Measurements from ENCODE around the gene ZYG11A.
"Not testable (repeated sequence)": the region's sequence is repeated elsewhere in the genome, so short reads cannot be mapped to it uniquely, and the experiment has no call there.

The ZYG11A gene

DNA sequence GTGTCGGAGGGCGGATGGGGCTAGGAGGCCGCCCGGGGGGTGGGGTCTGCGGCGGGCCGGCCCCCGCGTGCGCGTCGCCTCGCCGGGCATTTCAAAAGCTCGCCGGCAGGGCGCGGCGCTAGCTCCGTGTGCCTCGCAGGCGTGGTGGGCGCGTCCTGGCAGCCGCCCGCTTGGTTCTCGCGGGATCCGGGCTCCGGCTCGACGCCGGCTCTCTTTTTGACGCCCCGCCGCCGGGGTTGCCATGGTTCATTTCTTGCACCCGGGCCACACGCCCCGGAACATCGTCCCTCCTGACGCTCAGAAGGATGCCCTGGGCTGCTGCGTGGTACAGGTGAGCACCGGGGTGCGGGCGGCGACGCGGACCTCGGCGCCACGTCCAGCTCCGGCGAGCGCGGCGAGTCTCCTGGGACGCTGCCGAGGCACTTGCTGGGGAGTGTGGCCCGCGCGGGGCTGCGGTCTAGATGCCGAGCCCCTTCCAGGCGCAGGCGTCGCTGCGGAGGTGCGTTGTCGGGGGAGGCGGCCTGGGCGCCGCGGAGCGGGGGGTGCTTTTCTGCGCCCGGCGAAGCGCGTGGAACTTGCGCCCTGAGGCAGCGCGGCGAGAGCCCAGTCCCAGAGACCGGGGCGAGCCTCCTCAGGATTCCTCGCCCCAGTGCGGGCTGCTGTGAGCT is at the start of gene ZYG11A:
Gene ZYG11A, plus strand, starts transcription at position 118 of the 668 bp plus-strand sequence. Its CDS starts 124 bp downstream, at position 242.
- peaks cover 22% of the 10 kb centered on the region for H3K27me3 Mint-ChIP-seq
- peaks cover 2% of the 10 kb centered on the region for H3K36me3 Mint-ChIP-seq
- peak within 1 kb of the TSS; percentile 59 for H3K4me3 Mint-ChIP-seq
- H3K4me1 Mint-ChIP-seq: peaks cover 3% of the 10 kb centered on the region
- no peaks in the 10 kb centered on the region for H3K9me3 Mint-ChIP-seq
- no peak within 1 kb of the TSS for H3K27ac Mint-ChIP-seq

DNA sequence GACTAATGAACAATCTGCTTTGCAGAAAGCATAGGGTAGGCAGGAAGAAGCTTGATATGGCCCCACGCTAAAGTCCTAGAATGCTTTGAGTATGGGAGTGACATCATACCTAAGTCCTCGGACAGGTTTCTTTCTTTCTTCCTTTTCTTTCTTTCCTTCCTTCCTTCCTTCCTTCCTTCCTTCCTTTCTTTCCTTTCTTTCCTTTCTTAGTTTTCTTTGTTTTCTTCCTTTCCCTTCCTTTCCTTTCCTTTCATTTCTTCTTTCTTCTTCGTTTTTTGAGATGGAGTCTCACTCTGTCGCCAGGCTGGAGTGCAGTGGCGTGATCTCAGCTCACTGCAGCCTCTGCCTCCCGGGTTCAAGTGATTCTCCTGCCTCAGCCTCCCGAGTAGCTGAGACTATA is 48.8 kb upstream of the ZYG11A start:
- not testable (repeated sequence) for H3K4me1 Mint-ChIP-seq, H3K27me3 Mint-ChIP-seq, H3K36me3 Mint-ChIP-seq, H3K27ac Mint-ChIP-seq, H3K4me3 Mint-ChIP-seq, H3K9me3 Mint-ChIP-seq

DNA sequence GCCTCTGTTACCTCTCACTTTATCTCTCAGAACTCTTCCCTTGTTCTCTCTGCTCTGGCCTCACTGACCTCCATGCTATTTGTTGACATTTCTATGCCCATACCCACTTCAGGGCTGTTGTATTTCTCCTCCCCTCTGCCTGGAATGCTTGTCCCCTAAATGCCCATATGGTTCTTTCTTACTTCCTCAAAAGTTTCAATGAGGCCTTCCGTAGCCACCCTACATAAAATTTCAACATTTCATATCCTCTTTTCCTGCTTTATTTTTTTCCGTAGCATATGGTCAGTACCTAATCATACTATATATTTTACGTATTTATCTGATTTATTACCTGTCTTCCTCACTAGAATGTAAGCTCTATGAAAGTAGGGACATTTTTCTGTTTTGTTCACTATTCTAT is 47.1 kb upstream of the ZYG11A start:
- no peaks in the 10 kb centered on the region for H3K27me3 Mint-ChIP-seq
- H3K9me3 Mint-ChIP-seq: no peaks in the 10 kb centered on the region
- no peak overlapping the region for H3K4me3 Mint-ChIP-seq
- no peak overlapping the region for H3K27ac Mint-ChIP-seq
- peaks cover 2% of the 10 kb centered on the region for H3K36me3 Mint-ChIP-seq
- no peaks in the 10 kb centered on the region for H3K4me1 Mint-ChIP-seq

DNA sequence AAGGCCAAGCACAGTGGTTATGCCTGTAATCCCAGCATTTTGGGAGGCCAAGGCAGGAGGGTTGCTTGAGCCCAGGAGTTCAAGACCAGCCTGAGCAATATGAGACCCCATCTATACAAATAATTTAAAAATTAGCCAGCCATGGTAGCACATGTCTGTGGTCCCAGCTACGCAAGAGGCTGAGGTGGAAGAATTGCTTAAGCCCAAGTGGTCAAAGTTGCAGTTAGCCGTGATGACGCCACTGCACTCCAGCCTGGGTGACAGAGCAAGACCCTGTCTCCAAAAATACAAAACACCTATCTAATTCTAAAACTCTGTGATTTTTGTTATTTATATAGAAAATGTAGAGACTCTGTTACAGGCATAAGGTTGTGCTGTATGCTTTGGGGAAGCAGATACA is 44.2 kb upstream of the ZYG11A start:
- Mint-ChIP-seq H3K4me1 (no peaks in the 10 kb centered on the region), H3K27ac (no peak overlapping the region), H3K4me3 (no peak overlapping the region), H3K27me3 (no peaks in the 10 kb centered on the region), H3K36me3 (peaks cover 2% of the 10 kb centered on the region), H3K9me3 (no peaks in the 10 kb centered on the region)

DNA sequence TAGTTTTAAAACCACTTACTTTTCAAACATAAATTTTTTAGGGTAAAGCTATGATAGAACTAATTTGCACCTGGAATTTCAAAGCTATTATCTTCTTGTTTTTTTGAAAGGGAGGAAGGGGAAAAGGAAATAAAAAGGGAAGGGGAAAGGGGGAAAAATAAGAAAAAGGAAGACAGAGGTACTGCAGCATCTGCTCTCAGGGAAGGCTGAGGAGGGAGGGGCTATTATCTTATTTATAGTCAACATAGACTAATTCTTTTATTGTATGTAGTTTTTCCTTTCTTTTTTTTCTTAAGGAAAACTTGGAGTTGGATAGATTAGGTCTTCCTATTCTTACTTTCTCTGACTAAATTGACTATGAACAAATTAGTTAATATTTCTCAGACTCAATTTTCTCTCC is 41.5 kb upstream of the ZYG11A start:
- H3K27ac Mint-ChIP-seq: no peak overlapping the region
- H3K9me3 Mint-ChIP-seq: no peaks in the 10 kb centered on the region
- no peaks in the 10 kb centered on the region for H3K4me1 Mint-ChIP-seq
- H3K4me3 Mint-ChIP-seq: no peak overlapping the region
- H3K36me3 Mint-ChIP-seq: peaks cover 2% of the 10 kb centered on the region
- H3K27me3 Mint-ChIP-seq: no peaks in the 10 kb centered on the region

DNA sequence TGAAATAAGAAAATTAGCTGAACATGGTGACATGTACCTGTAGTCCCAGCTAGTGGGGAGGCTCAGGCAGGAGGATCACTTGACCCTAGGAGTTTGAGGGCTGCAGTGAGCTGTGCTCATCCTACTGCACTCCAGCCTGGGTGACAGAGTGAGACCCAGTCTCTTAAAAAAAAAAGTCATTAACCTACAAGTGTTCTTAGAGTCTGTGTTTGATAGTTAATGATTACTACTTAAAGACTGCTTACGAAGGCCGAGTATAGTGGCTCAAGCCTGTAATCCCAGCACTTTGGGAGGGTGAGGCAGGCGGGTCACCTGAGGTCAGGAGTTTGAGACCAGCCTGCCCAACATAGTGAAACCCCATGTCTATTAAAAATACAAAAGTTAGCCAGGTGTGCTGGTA is 38.5 kb upstream of the ZYG11A start:
- not testable (repeated sequence) for H3K36me3 Mint-ChIP-seq, H3K9me3 Mint-ChIP-seq, H3K4me1 Mint-ChIP-seq, H3K27me3 Mint-ChIP-seq, H3K27ac Mint-ChIP-seq, H3K4me3 Mint-ChIP-seq

DNA sequence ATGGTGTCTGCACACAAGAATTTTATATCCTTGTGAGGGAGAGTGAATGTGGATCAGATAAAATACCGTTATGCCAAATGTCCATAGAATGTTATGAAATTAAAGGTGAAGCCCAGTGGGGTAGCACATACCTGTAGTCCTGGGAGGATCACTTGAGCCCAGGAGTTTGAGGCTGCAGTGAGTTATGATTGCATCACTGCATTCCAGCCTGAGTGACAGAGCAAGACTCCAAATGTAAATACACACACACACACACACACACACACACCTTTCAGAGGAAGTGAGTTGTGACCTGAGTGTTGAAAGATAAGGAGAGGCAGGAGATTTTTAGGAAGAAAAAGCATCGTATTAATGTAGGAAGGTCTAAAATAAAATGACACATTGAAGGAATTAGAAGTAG is 28.1 kb upstream of the ZYG11A start:
- no peak overlapping the region for H3K27ac Mint-ChIP-seq

DNA sequence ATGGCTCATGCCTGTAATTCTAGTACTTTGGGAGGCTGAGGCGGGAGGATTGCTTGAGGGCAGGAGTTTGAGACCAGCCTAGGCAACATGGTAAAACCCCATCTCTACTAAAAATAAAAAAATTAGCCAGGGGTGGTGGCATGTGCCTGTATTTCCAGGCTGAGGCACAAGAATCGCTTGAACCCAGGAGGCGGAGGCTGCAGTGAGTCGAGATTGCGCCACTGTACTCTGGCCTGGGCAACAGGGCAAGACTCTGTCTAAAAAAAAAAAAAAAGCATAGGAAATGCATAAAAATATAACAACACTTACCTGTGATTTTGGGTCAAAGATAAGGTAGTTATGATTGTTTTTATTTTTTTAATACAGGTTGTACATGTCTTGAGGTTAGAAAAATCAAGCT is 21.7 kb upstream of the ZYG11A start:
- not testable (repeated sequence) for H3K4me3 Mint-ChIP-seq, H3K36me3 Mint-ChIP-seq, H3K27ac Mint-ChIP-seq, H3K4me1 Mint-ChIP-seq, H3K27me3 Mint-ChIP-seq, H3K9me3 Mint-ChIP-seq

More for the DNA sequence above, 28.1 kb upstream of the ZYG11A start:
- no peaks in the 10 kb centered on the region for H3K27me3 Mint-ChIP-seq
- no peak overlapping the region for H3K4me3 Mint-ChIP-seq
- peaks cover 13% of the 10 kb centered on the region for H3K36me3 Mint-ChIP-seq
- no peaks in the 10 kb centered on the region for H3K9me3 Mint-ChIP-seq
- no peaks in the 10 kb centered on the region for H3K4me1 Mint-ChIP-seq

DNA sequence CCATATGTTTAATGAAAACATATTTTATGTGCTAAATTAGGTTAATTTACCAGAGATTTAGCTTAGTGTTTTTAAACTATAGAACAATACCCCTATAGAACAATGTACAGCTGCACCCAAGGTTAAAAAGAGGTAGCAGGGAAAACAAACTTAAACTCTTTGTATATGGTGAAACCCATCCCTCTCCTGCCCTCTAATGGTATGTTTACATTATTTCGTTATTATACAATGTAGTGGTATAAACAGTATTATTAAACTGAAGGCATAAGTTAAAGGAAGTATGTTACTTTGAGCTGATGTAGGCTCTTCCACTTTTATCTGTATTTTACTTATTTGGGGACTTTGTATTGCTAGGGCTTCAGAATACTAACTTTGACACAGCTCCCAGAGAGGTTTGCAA is 16.7 kb upstream of the ZYG11A start:
- Mint-ChIP-seq H3K36me3 (peaks cover 4% of the 10 kb centered on the region), H3K9me3 (no peaks in the 10 kb centered on the region), H3K27ac (no peak overlapping the region), H3K4me1 (no peaks in the 10 kb centered on the region), H3K27me3 (no peaks in the 10 kb centered on the region), H3K4me3 (no peak overlapping the region)

DNA sequence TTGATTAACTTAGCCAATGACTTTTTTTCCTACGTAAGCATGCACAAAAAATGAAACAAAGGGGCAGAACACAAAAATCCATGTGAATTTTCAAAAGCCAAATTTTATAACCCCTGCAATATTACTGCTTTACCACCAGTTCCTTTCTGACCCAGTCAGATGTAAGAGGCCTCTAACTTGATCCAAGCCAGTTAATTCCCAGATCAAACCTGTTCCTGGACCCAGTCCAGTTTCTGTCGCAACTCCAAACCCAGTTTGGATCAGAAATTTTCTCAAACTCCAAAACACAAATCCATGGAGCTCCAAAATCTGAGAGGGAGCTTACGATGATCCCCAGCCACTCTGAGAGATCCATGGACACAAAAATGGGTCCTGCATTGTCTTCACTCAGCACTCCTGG is 7.8 kb upstream of the ZYG11A start:
- H3K4me1 Mint-ChIP-seq: no peaks in the 10 kb centered on the region
- no peak overlapping the region for H3K4me3 Mint-ChIP-seq
- no peak overlapping the region for H3K27ac Mint-ChIP-seq
- H3K36me3 Mint-ChIP-seq: no peaks in the 10 kb centered on the region
- H3K27me3 Mint-ChIP-seq: peaks cover 4% of the 10 kb centered on the region
- H3K9me3 Mint-ChIP-seq: no peaks in the 10 kb centered on the region

DNA sequence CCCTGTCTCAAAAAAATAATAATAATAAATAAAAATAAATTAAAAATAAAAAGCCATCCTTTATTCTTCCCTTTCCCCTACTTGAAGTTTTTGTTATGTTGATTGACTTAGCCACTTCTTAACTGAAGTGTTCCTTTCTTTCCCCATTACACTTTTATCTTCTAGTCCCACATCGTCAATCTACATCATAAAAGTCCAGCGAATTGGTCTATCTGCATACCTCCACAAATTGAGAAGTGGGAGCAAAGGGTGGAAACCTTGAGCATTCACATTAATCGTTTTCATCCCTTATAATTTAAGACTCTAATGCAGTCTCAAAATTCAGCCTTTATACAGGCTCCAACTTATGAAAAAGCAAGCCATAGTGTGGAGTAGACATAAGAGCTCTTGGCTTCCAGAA is 6.5 kb upstream of the ZYG11A start:
- Mint-ChIP-seq H3K27me3 (peaks cover 6% of the 10 kb centered on the region), H3K27ac (no peak overlapping the region), H3K4me1 (no peaks in the 10 kb centered on the region), H3K9me3 (no peaks in the 10 kb centered on the region), H3K36me3 (no peaks in the 10 kb centered on the region), H3K4me3 (no peak overlapping the region)

DNA sequence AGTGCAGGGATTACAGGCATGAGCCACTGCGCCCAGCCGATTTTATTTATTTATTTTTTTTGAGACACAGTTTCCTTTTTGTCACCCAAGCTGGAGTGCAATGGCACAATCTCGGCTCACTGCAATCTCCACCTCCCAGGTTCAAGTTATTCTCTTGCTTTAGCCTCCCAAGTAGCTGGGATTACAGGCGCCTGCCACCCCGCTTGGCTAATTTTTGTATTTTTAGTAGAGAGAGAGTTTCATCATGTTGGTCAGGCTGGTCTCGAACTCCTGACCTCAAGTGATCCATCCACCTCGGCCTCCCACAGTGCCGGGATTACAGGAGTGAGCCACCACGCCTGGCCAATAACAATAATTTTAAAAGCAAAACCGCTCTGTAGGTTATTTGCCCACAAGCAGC is 3.4 kb upstream of the ZYG11A start:
- H3K36me3 Mint-ChIP-seq, H3K4me1 Mint-ChIP-seq, H3K9me3 Mint-ChIP-seq, H3K27ac Mint-ChIP-seq, H3K4me3 Mint-ChIP-seq: not testable (repeated sequence)
- peaks cover 18% of the 10 kb centered on the region for H3K27me3 Mint-ChIP-seq

DNA sequence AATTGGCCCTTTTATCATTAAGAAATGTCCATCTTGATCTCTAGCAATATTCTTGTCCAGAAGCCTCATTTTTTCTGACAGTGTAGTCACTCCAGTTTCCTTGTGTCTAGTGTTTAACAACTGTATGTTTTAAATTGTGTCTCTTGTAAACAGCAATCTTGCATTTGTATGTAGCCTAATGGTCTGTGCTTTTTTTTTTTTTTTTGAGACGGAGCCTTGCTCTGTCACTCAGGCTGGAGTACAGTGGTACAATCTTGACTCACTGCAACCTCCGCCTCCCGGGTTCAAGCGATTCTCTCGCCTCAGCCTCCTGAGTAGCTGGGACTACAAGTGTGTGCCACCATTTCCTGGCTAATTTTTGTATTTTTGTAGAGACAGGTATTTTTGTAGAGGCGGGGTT is 2.6 kb downstream of the ZYG11A start:
- peaks cover 22% of the 10 kb centered on the region for H3K27me3 Mint-ChIP-seq
- H3K36me3 Mint-ChIP-seq, H3K27ac Mint-ChIP-seq, H3K4me1 Mint-ChIP-seq, H3K4me3 Mint-ChIP-seq, H3K9me3 Mint-ChIP-seq: not testable (repeated sequence)

DNA sequence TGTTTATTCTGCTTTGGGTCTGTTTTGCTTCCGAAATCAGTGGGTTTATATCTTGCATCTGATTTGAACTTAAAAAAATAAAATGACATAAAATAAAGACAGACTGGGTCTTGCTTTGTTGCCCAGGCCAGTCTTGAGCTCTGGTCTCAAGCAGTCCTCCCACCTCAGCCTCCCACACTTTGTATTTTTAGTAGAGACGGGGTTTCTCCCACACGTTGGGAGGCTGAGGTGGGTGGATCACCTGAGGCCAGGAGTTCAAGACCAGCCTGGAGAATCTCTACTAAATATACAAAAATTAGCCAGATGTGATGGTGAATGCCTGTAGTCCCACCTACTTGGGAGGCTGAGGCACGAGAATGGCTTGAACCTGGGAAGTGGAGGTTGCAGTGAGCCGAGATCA is 5.9 kb downstream of the ZYG11A start:
- no peaks in the 10 kb centered on the region for H3K4me1 Mint-ChIP-seq
- peaks cover 2% of the 10 kb centered on the region for H3K36me3 Mint-ChIP-seq
- H3K4me3 Mint-ChIP-seq: no peak overlapping the region
- no peaks in the 10 kb centered on the region for H3K9me3 Mint-ChIP-seq
- H3K27ac Mint-ChIP-seq: no peak overlapping the region
- peaks cover 19% of the 10 kb centered on the region for H3K27me3 Mint-ChIP-seq

DNA sequence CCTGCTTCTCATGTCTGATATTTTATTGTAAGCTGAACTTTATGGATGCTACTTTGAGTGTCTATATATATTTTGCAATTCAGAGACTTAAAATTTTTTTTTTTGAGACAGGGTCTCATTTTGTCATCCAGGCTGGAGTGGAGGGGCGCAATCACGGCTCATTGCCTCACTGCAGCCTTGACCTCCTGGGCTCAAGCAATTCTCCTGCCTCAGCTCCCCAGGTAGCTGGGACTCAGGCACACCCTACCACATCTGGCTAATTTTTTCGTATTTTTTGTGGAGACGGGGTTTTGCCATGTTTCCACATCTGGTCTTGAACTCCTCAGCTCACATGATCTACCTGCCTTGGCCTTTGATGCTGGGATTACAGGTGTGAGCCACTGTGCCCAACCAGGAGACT is 8.4 kb downstream of the ZYG11A start:
- Mint-ChIP-seq H3K27me3 (peaks cover 7% of the 10 kb centered on the region), H3K27ac (no peak overlapping the region), H3K4me1 (no peaks in the 10 kb centered on the region), H3K4me3 (no peak overlapping the region), H3K36me3 (no peaks in the 10 kb centered on the region), H3K9me3 (no peaks in the 10 kb centered on the region)

DNA sequence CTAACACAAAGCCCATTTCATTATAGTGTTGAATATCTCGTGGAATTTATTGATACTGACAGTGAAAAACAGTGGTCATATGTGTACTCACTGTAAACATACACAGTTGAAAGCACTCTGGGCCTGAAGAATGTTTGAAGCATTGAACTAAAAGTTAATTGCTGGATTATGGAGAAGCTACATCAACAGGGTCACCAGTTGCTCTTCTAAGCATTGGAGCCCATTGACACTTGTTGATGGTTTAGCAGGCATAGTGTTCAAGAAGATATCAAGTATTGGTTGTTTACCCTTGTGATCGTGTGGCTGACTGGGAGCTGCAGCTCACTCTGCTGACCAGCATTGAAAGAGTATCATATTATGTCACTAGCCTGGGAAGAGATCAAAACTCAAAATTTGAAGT is 10.3 kb downstream of the ZYG11A start:
- H3K4me1 Mint-ChIP-seq: no peaks in the 10 kb centered on the region
- no peaks in the 10 kb centered on the region for H3K9me3 Mint-ChIP-seq
- H3K27me3 Mint-ChIP-seq: peaks cover 6% of the 10 kb centered on the region
- H3K36me3 Mint-ChIP-seq: no peaks in the 10 kb centered on the region
- no peak overlapping the region for H3K27ac Mint-ChIP-seq
- H3K4me3 Mint-ChIP-seq: no peak overlapping the region

DNA sequence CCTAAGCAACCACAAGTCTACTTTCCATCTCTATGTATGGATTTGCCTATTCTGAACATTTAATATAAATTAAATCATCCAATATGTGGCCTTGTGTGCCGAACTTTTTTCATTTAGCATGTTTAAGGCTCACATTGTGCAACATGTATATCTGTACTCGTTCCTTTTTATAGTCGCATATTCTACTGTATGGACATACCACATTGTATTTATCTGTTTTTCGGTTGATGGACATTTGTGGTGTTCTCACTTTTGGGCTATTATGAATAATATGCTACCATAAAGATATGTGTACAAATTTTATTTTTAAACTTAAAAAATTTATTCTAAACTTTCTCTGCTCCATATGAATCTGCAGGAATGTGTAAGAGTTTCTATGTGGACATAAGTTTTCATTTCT is 13.0 kb downstream of the ZYG11A start:
- Mint-ChIP-seq H3K36me3 (no peaks in the 10 kb centered on the region), H3K27me3 (peaks cover 4% of the 10 kb centered on the region), H3K27ac (no peak overlapping the region), H3K4me1 (no peaks in the 10 kb centered on the region), H3K4me3 (no peak overlapping the region), H3K9me3 (no peaks in the 10 kb centered on the region)

Data from activated naive CD4-positive, alpha-beta T cell treated with anti-CD3 and anti-CD28 coated beads, Interleukin-2, amount 50 U/mL, for 24 hours (primary cell).